H1 (cell line): ENCODE data around the gene XAGE3. TPM values are rescaled to one million over a fixed set of nuclear protein-coding genes. Genes with fewer than 3 reads are reported as not detected.
"Not testable (repeated sequence)": the region's sequence is repeated elsewhere in the genome, so short reads cannot be mapped to it uniquely, and the experiment has no call there.

Experiments
- CTCF ChIA-PET: fragments of 300-600 bp; sonication (Branson Sonifier 250); formaldehyde crosslinking; loops from one replicate; lab custom pipeline; 2021; ENCODE audit not compliant: partially characterized antibody; lab: Charles Lee
- POLR2A ChIA-PET: fragments of 300-600 bp; sonication (Branson Sonifier 250); formaldehyde crosslinking; loops from one replicate; lab custom pipeline; 2021; ENCODE audit warnings: inconsistent platforms; ENCODE audit not compliant: partially characterized antibody; lab: Charles Lee
- DNase-seq, 2 experiments: peaks; one replicate each; pipeline versions ENCODE4 v3.0.0 to v3.0.0-alpha.2; 2010 to 2022; ENCODE audit warnings: low spot score in 2 of 2, low read depth in 1 of 2, mixed read lengths in 1 of 2
- FAIRE-seq: peaks from 2 replicates; lab custom pipeline; 2011; peaks lifted over from hg19 to GRCh38; lab: Jason Lieb, UNC
- H2AFZ ChIP-seq: 2 replicates; pipeline ENCODE4 v1.8.1; 2012; ENCODE audit warnings: low read length, inconsistent platforms
- H2AK5ac ChIP-seq: 2 replicates; pipeline ENCODE4 v1.6.1; 2013; ENCODE audit warnings: low read depth, low read length
- H2BK120ac ChIP-seq: replicated peaks from 2 replicates; pipeline ENCODE3; 2013; ENCODE audit warnings: low read depth, low read length, inconsistent platforms
- H2BK12ac ChIP-seq: 2 replicates; pipeline ENCODE4 v1.6.1; 2013; ENCODE audit warnings: low read depth, low read length
- H2BK15ac ChIP-seq: 2 replicates; pipeline ENCODE4 v1.6.1; 2013; ENCODE audit warnings: low read length
- H2BK20ac ChIP-seq: 2 replicates; pipeline ENCODE4 v1.6.1; 2013; ENCODE audit warnings: low read length
- H2BK5ac ChIP-seq: 2 replicates; pipeline ENCODE4 v1.6.1; 2013; ENCODE audit warnings: low read depth, low read length
- H3K14ac ChIP-seq: 2 replicates; pipeline ENCODE4 v1.6.1; 2013; ENCODE audit warnings: inconsistent platforms; ENCODE audit not compliant: insufficient read length
- H3K18ac ChIP-seq: 2 replicates; pipeline ENCODE4 v1.6.1; 2013; ENCODE audit warnings: low read length; ENCODE audit errors: extremely low read depth
- H3K23ac ChIP-seq: 2 replicates; pipeline ENCODE4 v1.6.1; 2013; ENCODE audit warnings: inconsistent platforms; ENCODE audit not compliant: insufficient read length
- H3K23me2 ChIP-seq: 2 replicates; pipeline ENCODE4 v1.6.1; 2013; ENCODE audit warnings: low read depth, low read length
- H3K27ac ChIP-seq: 2 replicates; pipeline ENCODE4 v1.6.1; 2011; ENCODE audit warnings: low read depth, low read length, inconsistent platforms
- H3K27me3 ChIP-seq, 4 experiments: replicated peaks in 1 of 4; 1 replicate in 1 of 4; 2 replicates in 3 of 4; pipeline versions ENCODE4 v1.6.1 to v1.8.1; 2011 to 2013; ENCODE audit warnings: low read length in 3 of 4, mild to moderate bottlenecking in 3 of 4, inconsistent platforms in 2 of 4, mixed read lengths in 2 of 4, moderate library complexity in 1 of 4; ENCODE audit not compliant: control insufficient read depth in 3 of 4, insufficient read depth in 3 of 4; ENCODE audit errors: extremely low read depth in 1 of 4
- H3K36me3 ChIP-seq, 4 experiments: 2 replicates each; pipeline versions ENCODE4 v1.6.1 to v1.8.1; 2011 to 2013; ENCODE audit warnings: mild to moderate bottlenecking in 4 of 4, low read length in 3 of 4, moderate library complexity in 2 of 4, control low read depth in 1 of 4, inconsistent platforms in 1 of 4; ENCODE audit not compliant: insufficient read depth in 4 of 4, control insufficient read depth in 2 of 4
- H3K4ac ChIP-seq: replicated peaks from 2 replicates; pipeline ENCODE3; 2013; ENCODE audit warnings: low read length, low read depth, mixed read lengths, inconsistent platforms; ENCODE audit not compliant: insufficient read length
- H3K4me1 ChIP-seq, 4 experiments: replicated peaks in 1 of 4; 1 replicate in 1 of 4; 2 replicates in 3 of 4; pipeline versions ENCODE4 v1.6.1 to v1.8.1; 2011 to 2013; ENCODE audit warnings: low read length in 3 of 4, inconsistent platforms in 2 of 4, mixed read lengths in 1 of 4; ENCODE audit not compliant: insufficient read depth in 4 of 4, control insufficient read depth in 3 of 4
- H3K4me2 ChIP-seq, 2 experiments: 2 replicates each; pipeline versions ENCODE4 v1.6.1 to v1.8.1; 2011 to 2013; ENCODE audit warnings: low read depth in 2 of 2, low read length in 2 of 2, control low read depth in 1 of 2, inconsistent platforms in 1 of 2, mild to moderate bottlenecking in 1 of 2; ENCODE audit not compliant: insufficient read depth in 1 of 2
- H3K4me3 ChIP-seq, 4 experiments: fragments of 200-600, 300-600 bp in 1 of 4; sonication (generic), shearing (Covaris generic), sonication (Bioruptor Twin) in 1 of 4; 2 replicates each; pipeline versions ENCODE4 v1.5.1 to v1.8.1; 2011 to 2016; ENCODE audit warnings: low read length in 4 of 4, low read depth in 3 of 4, control low read depth in 2 of 4, inconsistent platforms in 2 of 4, mild to moderate bottlenecking in 2 of 4, mixed read lengths in 1 of 4, moderate library complexity in 1 of 4; ENCODE audit not compliant: insufficient read depth in 2 of 4; ENCODE audit errors: extremely low read depth in 1 of 4
- H3K56ac ChIP-seq: replicated peaks from 2 replicates; pipeline ENCODE3; 2013; ENCODE audit warnings: low read depth, mild to moderate bottlenecking, mixed read lengths, low read length, inconsistent platforms; ENCODE audit not compliant: insufficient read length
- H3K79me1 ChIP-seq: 2 replicates; pipeline ENCODE4 v1.6.1; 2013; ENCODE audit warnings: low read depth, low read length, control low read depth
- H3K79me2 ChIP-seq, 2 experiments: 2 replicates each; pipeline versions ENCODE4 v1.6.1 to v1.8.1; 2012 to 2013; ENCODE audit warnings: low read length in 2 of 2, mild to moderate bottlenecking in 2 of 2, inconsistent platforms in 1 of 2; ENCODE audit not compliant: insufficient read depth in 2 of 2, control insufficient read depth in 1 of 2
- H3K9ac ChIP-seq, 4 experiments: replicated peaks in 1 of 4; 1 replicate in 1 of 4; 2 replicates in 3 of 4; pipeline versions ENCODE4 v1.6.1 to v1.8.1; 2011 to 2013; ENCODE audit warnings: low read depth in 3 of 4, low read length in 3 of 4, control low read depth in 2 of 4, mild to moderate bottlenecking in 2 of 4, moderate library complexity in 2 of 4, inconsistent platforms in 1 of 4; ENCODE audit errors: extremely low read depth in 1 of 4
- H3K9me3 ChIP-seq, 2 experiments: 2 replicates each; pipeline versions ENCODE4 v1.6.1 to v1.8.1; 2012 to 2013; ENCODE audit warnings: mild to moderate bottlenecking in 2 of 2, moderate library complexity in 2 of 2, control low read depth in 1 of 2, inconsistent platforms in 1 of 2, low read depth in 1 of 2, low read length in 1 of 2, mixed read lengths in 1 of 2; ENCODE audit not compliant: insufficient read depth in 2 of 2
- H4K20me1 ChIP-seq, 2 experiments: replicated peaks in 1 of 2; 2 replicates each; pipeline versions ENCODE3 to v1.8.1; 2011 to 2013; ENCODE audit warnings: inconsistent platforms in 2 of 2, low read length in 2 of 2, mild to moderate bottlenecking in 1 of 2; ENCODE audit not compliant: insufficient read depth in 2 of 2, control insufficient read depth in 1 of 2
- H4K5ac ChIP-seq: 2 replicates; pipeline ENCODE4 v1.6.1; 2013; ENCODE audit warnings: low read length, low read depth, mixed read lengths, inconsistent platforms; ENCODE audit not compliant: insufficient read length
- H4K8ac ChIP-seq: 2 replicates; pipeline ENCODE4 v1.8.0; 2013; ENCODE audit warnings: mild to moderate bottlenecking, moderate library complexity, low read length, inconsistent platforms; ENCODE audit not compliant: insufficient read depth; ENCODE audit errors: extremely low read depth
- H4K91ac ChIP-seq: replicated peaks from 2 replicates; pipeline ENCODE3; 2013; ENCODE audit warnings: low read length, mixed read lengths, inconsistent platforms; ENCODE audit not compliant: insufficient read length
- WGBS, 2 experiments: shearing (Covaris generic) in 1 of 2; methylation state at CpG; one replicate each; pipeline versions ENCODE4 v1.1.6 to v1.1.7; 2013 to 2015; ENCODE audit warnings: low lambda C conversion rate in 2 of 2, mixed read lengths in 2 of 2, inconsistent platforms in 1 of 2, low coverage in 1 of 2, missing lambda C conversion rate in 1 of 2; ENCODE audit not compliant: insufficient replicate concordance in 2 of 2, insufficient coverage in 1 of 2, insufficient read length in 1 of 2; ENCODE audit errors: extremely low coverage in 1 of 2, missing lambda C conversion rate in 1 of 2; 5-methylcytosine and 5-hydroxymethylcytosine counted together
- polyA plus RNA-seq, 7 experiments: library from polyadenylated mRNA; depleted of rRNA in 3 of 7; stranded (reverse) in 5 of 7; unstranded in 2 of 7; fragments of >200 nt in 5 of 7; fragments of 200-250 nt in 2 of 7; gene quantifications; 1 replicate in 5 of 7; 2 replicates in 1 of 7; 4 replicates in 1 of 7; pipeline versions ENCODE4 v1.2.1 to v1.2.3, GENCODE V29; 2011 to 2013; ENCODE audit warnings: missing spikeins in 2 of 7, mixed read lengths in 2 of 7
- total RNA-seq: library from RNA; stranded (reverse); fragmentation: NEBNext Ultra II Directional; extraction: Animal tissue kit (Norgen Biotek cat#: 25700); gene quantifications from 2 replicates; pipeline ENCODE4 v1.2.1, GENCODE V29; 2021

Gene XAGE3
- total and polyA plus RNA-seq, 2 of the 8 experiments (the other 6 are each of a cell fraction or from before 2014, with no cell fraction given), result not detected

GRCh38 chrX:52887459-52887858, 19.6 kb upstream of the XAGE3 start:
- H3K18ac ChIP-seq, H3K4me2 ChIP-seq, H3K9me3 ChIP-seq, H3K23ac ChIP-seq, CTCF ChIA-PET, H2BK5ac ChIP-seq, H3K23me2 ChIP-seq, H2BK15ac ChIP-seq, POLR2A ChIA-PET, H2BK12ac ChIP-seq, FAIRE-seq, H3K79me2 ChIP-seq, H3K36me3 ChIP-seq, H2BK120ac ChIP-seq, H3K9ac ChIP-seq, H4K91ac ChIP-seq, H4K8ac ChIP-seq, H3K14ac ChIP-seq, H3K4ac ChIP-seq, H3K27me3 ChIP-seq, H4K20me1 ChIP-seq, H3K56ac ChIP-seq, H2AK5ac ChIP-seq, H3K27ac ChIP-seq, H3K4me3 ChIP-seq, DNase-seq, H2AFZ ChIP-seq, H3K4me1 ChIP-seq, H4K5ac ChIP-seq, H2BK20ac ChIP-seq, H3K79me1 ChIP-seq: not testable (repeated sequence)
- WGBS, 2 experiments, result no CpG with 5 or more reads among the region's 10 CpGs

GRCh38 chrX:52876386-52876785, 8.5 kb upstream of the XAGE3 start:
- DNase-seq, H3K4ac ChIP-seq, H3K23ac ChIP-seq, H3K23me2 ChIP-seq, H3K79me2 ChIP-seq, H3K56ac ChIP-seq, H3K79me1 ChIP-seq, H2BK12ac ChIP-seq, FAIRE-seq, H2AFZ ChIP-seq, H3K9ac ChIP-seq, H3K4me2 ChIP-seq, H3K14ac ChIP-seq, H3K27me3 ChIP-seq, H4K20me1 ChIP-seq, H2BK5ac ChIP-seq, H4K5ac ChIP-seq, H2AK5ac ChIP-seq, H3K36me3 ChIP-seq, POLR2A ChIA-PET, H3K27ac ChIP-seq, H3K4me1 ChIP-seq, H3K18ac ChIP-seq, H2BK20ac ChIP-seq, H2BK120ac ChIP-seq, H3K9me3 ChIP-seq, H4K91ac ChIP-seq, H2BK15ac ChIP-seq, H4K8ac ChIP-seq, H3K4me3 ChIP-seq: not testable (repeated sequence)
- WGBS, 2 experiments, result 69% methylated on average over 3 of the region's 6 CpGs; no CpG with 5 or more reads in 1 of the 2 experiments
- CTCF ChIA-PET, result interaction anchor here (0.6 kb wide), 1 partner anchor 479 kb away, joined by 4 read pairs; no protein-coding TSS in a partner anchor
